Endothelial cell (in vitro differentiated cells): Measurements from ENCODE around the gene GK2. TPM values are rescaled to one million over a fixed set of nuclear protein-coding genes. Genes with fewer than 3 reads are reported as not detected.

Source experiments
- DNase-seq: peaks from one replicate; pipeline ENCODE4 v3.0.0; 2021; ENCODE audit warnings: low spot score
- H3K27ac Mint-ChIP-seq: one replicate; pipeline ENCODE4 v1.8.0; 2021; ENCODE audit warnings: mixed read lengths, inconsistent platforms; ENCODE audit not compliant: unreplicated experiment
- H3K27me3 Mint-ChIP-seq: one replicate; pipeline ENCODE4 v1.8.0; 2021; ENCODE audit warnings: mild to moderate bottlenecking, moderate library complexity, mixed read lengths, inconsistent platforms; ENCODE audit not compliant: unreplicated experiment
- H3K36me3 Mint-ChIP-seq: one replicate; pipeline ENCODE4 v1.8.0; 2021; ENCODE audit warnings: mild to moderate bottlenecking, low read depth, mixed read lengths, inconsistent platforms; ENCODE audit not compliant: unreplicated experiment
- H3K4me1 Mint-ChIP-seq: one replicate; pipeline ENCODE4 v1.8.0; 2021; ENCODE audit warnings: mild to moderate bottlenecking, mixed read lengths, inconsistent platforms; ENCODE audit not compliant: unreplicated experiment
- H3K4me3 Mint-ChIP-seq: one replicate; pipeline ENCODE4 v1.8.0; 2021; ENCODE audit warnings: mild to moderate bottlenecking, mixed read lengths, inconsistent platforms; ENCODE audit not compliant: unreplicated experiment
- H3K9me3 Mint-ChIP-seq: one replicate; pipeline ENCODE4 v1.8.0; 2021; ENCODE audit warnings: mixed read lengths, inconsistent platforms; ENCODE audit not compliant: unreplicated experiment
- CTCF ChIP-seq: fragments of 200-600 bp; sonication (generic); IDR thresholded peaks from one replicate; pipeline ENCODE4 v1.5.0; 2021; ENCODE audit warnings: antibody characterized with exemption; ENCODE audit not compliant: unreplicated experiment
- total RNA-seq: library from RNA; stranded (reverse); fragmentation: NEBNext Ultra II Directional; extraction: Animal tissue kit (Norgen Biotek cat#: 25700); gene quantifications from one replicate; pipeline ENCODE4 v1.2.1, GENCODE V29; 2021; ENCODE audit not compliant: unreplicated experiment

Gene GK2
- total RNA-seq, 1 donor from 2014 or later, result not detected

- H3K27ac Mint-ChIP-seq, result no peak overlapping the region
- H3K27me3 Mint-ChIP-seq, result no peaks in the 10 kb centered on the region
- no peaks in the 10 kb centered on the region for H3K4me1 Mint-ChIP-seq
- H3K4me3 Mint-ChIP-seq, result no peak overlapping the region
- no peaks in the 10 kb centered on the region for H3K9me3 Mint-ChIP-seq
- no peak for TF ChIP-seq CTCF
- DNase-seq, result no peak
- H3K36me3 Mint-ChIP-seq, result no peaks in the 10 kb centered on the region
These were observed 21.3 kb upstream of the GK2 start for GRCh38 chr4:79429113-79429903.

GRCh38 chr4:79426989-79427388, 19.0 kb upstream of the GK2 start:
- TF ChIP-seq CTCF, result no peak
- DNase-seq, result no peak
- no peaks in the 10 kb centered on the region for H3K27me3 Mint-ChIP-seq
- H3K4me1 Mint-ChIP-seq, result no peaks in the 10 kb centered on the region
- H3K9me3 Mint-ChIP-seq, result no peaks in the 10 kb centered on the region
- no peak overlapping the region for H3K27ac Mint-ChIP-seq
- H3K36me3 Mint-ChIP-seq, result no peaks in the 10 kb centered on the region
- H3K4me3 Mint-ChIP-seq, result no peak overlapping the region

- H3K27ac Mint-ChIP-seq, result no peak overlapping the region
- H3K36me3 Mint-ChIP-seq, result no peaks in the 10 kb centered on the region
- no peak for DNase-seq
- H3K4me3 Mint-ChIP-seq, result no peak overlapping the region
- no peaks in the 10 kb centered on the region for H3K9me3 Mint-ChIP-seq
- H3K4me1 Mint-ChIP-seq, result no peaks in the 10 kb centered on the region
- TF ChIP-seq CTCF, result no peak
- no peaks in the 10 kb centered on the region for H3K27me3 Mint-ChIP-seq
These were observed 17.6 kb upstream of the GK2 start for GRCh38 chr4:79425586-79425985.

- H3K27ac Mint-ChIP-seq, result no peak overlapping the region
- H3K4me3 Mint-ChIP-seq, result no peak overlapping the region
- no peak for DNase-seq
- H3K36me3 Mint-ChIP-seq, result no peaks in the 10 kb centered on the region
- H3K27me3 Mint-ChIP-seq, result no peaks in the 10 kb centered on the region
- H3K9me3 Mint-ChIP-seq, result no peaks in the 10 kb centered on the region
- no peak for TF ChIP-seq CTCF
- H3K4me1 Mint-ChIP-seq, result no peaks in the 10 kb centered on the region
These were observed 13.5 kb upstream of the GK2 start for GRCh38 chr4:79421483-79421882.

GRCh38 chr4:79413886-79414285, 5.9 kb upstream of the GK2 start:
- H3K27ac Mint-ChIP-seq, result no peak overlapping the region
- H3K27me3 Mint-ChIP-seq, result no peaks in the 10 kb centered on the region
- no peak for TF ChIP-seq CTCF
- no peak for DNase-seq
- no peaks in the 10 kb centered on the region for H3K4me1 Mint-ChIP-seq
- H3K36me3 Mint-ChIP-seq, result no peaks in the 10 kb centered on the region
- no peaks in the 10 kb centered on the region for H3K9me3 Mint-ChIP-seq
- H3K4me3 Mint-ChIP-seq, result no peak overlapping the region
